ENCODE data around the gene ANKRD33B.

ANKRD33B gene

DNA sequence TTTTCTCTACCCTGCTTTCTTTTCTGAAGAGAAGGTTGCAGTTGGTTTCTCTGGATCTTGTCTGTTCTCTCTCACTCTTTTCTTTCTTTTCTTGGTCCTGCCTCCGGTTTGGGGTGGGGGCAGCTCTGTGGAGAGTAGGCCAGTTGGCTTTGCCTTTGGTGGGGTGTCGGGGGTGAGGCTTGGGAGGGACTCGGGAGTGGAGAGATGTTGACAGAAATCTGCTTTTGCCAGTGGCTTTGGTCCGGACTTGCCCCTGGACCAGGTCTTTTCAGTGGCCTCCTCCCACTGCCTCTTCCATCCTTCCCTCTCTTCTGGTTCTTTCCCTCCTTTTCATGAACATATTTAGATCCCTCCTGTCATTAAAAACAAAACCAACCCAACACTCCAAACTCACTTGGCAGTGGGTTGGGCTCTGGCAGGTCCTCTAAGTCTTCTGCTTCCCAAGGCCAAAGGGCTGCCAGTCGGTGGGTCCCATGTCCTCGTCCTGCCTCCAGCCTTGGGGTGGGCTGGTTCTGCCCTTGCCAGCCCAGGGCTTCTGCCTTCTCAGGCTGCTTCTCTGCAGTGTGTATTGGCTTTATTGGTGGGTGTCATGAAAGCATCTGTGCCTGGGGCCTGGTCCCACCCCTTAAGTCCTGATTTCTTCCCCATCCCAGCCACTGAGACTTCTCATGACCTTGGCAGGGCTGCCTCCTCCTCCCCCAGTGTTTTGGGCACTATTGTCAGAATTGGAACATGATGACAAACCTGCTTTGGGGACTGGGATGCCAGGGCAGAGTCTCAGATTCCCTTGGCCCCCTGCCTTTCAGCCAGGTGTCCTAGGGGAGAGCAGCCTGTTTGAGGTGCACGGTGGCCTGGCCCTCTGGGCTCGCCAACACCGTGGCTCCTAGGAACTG lies 16.9 kb downstream of the ANKRD33B start:
- DNase-seq, result no peak

DNA sequence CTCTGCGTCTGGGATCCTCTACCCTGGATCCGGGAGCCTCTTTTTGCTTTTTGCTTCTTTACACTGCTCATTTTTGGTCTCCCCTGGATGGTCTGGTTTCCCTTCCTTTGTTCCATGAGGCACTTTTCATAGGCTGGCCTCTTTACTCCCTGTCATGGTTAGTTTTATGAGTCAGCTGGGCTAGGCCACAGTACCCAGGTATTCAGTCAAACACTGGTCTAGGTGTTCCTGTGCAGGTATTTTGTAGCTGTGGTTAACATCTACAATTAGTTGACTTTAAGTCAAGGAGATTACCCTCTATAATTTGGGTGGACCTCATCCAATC lies 17.5 kb downstream of the ANKRD33B start:
- no peak for DNase-seq

DNA sequence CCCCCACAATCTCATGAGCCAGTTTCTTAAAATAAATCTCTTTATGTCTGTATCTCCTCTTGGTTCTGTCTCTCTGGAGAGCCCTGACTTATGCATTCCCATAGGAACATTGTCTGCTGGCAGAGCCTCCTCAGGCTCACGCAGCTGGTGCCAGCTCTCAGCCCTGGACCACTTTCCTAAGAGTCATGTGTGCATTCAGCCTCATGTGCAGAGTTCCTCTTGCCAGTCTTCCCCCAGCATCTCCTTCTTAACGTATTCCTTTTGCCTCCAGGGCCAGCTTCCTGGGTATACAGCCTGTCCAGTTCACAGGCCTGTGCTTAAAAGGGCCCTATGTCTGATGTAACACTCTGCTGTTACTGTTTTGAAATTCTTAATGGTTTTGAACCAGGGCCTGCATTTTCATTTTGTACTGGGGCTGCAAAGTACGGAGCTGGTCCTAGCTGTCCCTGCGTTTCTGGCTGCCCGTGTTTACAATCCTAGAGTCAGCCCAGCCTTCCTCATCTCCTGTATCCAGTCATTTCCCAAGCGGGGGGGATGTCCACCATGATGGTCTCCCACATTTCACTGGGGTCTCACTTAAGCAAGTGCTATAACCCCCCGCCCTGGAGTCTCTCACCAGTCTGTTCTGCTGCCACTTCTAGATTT lies 18.1 kb downstream of the ANKRD33B start:
- DNase-seq, result no peak

DNA sequence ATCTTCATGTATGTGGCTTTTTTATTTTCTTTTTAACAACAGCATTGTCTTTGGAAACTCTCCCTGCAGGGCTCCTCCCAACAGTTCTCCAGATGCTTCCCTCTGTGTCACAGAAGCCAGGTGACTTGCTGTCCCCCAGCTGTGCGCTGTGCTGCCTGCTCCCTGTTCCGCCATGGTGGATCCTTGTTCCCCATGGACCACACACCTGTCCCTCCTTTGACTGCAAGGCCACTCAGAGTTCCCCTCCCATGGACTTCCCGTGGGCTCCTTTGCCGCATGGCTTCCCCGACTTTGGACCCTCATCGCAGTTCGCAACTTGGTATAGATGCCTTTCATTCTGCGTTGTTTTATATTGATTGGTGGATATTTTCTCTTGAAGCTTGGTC lies 18.6 kb downstream of the ANKRD33B start:
- DNase-seq, result no peak

DNA sequence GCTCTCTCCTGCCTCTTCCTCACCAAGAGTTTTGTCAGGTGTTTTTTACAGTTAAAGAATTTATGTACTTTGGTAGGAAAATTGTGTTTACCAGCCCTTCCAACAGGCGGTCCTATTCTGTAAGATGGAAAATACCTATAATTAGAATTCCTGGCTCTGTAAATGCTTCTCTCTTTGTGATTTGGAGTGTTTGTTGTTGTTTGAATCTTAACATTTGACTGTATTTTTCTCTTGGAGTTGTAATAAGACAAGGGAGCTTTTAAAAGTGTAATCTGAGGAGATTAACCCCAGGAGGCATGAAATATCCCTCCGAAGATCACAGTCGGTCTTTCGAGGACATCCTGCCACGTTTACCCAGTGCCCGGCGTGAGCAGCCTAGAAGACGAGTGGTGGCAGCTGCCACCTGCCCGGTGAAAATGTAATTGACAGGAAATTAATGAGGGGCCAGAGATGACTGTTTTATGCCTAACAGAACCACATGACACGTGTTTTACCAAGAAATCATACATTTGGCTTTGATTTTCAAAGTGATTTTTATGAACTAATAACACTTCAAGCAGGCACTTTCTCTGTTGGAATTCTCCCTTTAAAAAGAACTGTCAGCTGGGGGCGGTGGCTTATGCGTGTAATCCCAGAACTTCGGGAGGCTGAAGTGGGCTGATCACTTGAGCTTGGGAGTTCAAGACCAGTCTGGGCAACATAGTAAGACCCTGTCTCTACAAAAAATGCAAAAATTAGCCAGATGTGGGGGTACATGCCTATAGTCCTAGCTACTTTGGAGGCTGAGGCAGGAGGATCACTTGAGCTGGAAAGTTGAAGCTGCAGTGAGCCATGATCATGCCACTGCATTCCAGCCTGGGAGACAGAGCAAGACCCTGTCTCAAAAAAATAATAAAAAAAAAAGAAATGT lies 20.0 kb downstream of the ANKRD33B start:
- no peak for DNase-seq

DNA sequence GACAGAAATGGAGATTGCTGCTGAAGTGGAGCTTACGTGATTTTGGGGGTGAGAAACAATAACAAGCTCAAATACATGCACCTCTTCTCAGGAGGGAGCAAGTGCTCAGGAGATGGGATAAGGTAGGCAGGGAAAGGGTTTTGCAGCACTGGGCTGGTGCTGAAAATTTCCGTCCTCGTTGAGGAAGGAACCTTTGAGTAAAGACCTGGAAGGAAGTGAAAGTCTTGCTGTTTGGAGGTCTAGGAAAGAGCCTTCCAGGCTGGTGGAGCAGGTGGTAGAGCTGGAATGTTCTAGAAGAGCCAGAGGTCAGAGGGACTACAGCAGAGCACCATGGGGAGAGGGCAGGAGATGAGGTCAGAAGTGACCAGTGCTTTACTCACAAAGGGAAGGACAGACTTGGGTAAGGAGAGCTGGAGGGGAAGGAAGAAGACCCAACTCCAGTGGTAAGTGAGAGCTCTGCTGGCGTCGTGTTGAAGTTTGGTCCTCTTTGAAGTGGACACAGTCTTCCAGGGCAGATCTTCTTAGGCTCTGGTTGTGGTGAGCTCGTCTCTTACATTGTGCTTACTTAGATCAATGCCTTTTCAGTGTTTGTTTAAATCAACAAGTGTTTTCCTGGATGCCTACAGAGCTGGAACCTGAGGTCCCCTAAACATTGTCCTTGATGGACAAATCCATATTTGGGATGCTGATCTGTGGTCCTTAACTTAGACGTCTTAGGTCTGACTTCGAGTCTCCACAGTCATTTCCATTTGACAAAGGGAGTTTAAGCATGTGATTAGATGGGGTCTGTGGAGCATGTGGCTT lies 21.0 kb downstream of the ANKRD33B start:
- DNase-seq, result no peak

DNA sequence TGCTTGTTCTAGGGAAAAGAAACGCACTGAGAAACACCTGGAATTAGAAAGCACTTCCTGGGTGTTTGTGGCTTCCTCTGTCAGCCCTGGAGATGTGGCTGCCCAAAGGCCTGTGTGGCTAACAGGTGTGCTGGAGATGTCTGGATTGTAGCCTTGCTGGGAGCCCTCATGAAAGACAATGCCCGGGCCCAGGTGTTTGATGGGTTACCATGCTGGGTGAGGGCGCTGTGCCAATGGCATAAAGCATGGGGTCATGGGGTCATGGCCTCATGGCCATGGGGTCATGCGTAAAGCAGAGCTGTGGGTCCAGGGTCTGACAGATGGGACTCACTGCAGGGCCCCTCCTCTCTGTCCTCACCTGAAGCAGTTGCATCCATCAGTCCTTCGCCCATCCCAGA lies 21.6 kb downstream of the ANKRD33B start:
- no peak for DNase-seq

DNA sequence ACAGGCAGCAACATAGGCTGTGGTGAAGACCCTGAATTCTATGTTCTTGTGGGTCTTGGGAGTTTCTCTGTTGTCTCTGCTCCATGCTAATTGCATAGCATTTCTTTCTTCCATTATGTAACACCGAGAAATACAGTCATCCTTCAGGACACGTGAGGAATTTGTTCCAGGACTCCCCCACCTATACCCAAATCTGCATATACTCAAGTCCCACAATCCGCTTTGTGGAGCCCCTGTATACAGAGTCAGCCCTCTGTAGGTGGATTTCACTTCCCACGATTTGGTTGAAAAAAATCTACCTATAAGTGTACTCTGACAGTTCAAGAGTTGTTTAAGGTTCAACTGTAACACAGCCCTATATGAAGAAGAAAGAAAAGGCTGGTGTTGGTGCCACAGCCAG lies 22.1 kb downstream of the ANKRD33B start:
- DNase-seq, result no peak

DNA sequence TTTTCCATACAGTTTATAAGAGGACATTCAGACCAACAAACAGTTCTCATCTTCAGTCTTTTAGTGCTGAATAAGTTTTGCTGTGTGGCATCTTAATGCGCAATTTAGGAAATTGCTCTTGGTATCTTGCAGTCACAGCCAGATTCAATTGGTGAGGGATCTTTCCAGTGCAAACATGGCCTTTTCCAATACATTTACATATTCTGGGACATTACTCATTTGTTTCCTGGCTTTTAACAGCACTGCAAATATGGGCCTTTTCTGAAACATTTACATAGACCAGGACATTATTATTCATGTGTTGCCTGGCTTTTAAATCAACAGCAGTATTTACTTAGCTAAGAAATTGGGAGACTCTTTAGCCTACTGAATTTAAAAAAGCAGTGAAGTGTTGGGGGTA lies 22.7 kb downstream of the ANKRD33B start:
- DNase-seq, result no peak

DNA sequence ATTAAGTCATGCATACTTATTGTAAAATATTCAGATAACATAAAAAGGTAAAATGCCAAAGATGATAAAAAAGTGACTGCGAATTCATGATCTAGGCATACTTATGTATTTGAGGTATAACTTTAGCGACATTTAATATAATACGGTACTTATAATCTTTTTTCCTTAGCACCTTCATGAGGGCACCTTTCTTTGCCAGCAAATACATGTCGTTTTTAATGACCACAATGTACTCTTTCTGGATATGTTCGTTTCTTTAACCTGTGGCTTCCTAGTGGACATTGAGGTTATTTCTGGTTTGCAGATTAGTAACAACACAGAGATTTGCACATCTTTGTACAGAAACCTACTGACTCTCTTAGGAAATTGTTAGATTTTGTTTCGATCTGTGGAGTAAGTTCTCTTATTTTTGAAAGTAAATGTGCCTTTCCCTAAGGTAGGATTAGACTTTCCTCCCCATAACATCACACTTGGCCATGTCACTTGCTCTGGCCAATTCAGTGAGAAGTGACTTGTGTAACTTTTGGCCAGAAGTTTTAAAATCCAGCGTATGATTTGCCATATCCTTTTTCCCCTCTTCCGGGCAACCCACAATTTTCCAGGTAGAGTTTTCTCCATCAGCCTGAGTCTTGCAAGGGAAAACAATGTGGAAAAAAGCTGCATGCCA lies 24.4 kb downstream of the ANKRD33B start:
- no peak for DNase-seq

DNA sequence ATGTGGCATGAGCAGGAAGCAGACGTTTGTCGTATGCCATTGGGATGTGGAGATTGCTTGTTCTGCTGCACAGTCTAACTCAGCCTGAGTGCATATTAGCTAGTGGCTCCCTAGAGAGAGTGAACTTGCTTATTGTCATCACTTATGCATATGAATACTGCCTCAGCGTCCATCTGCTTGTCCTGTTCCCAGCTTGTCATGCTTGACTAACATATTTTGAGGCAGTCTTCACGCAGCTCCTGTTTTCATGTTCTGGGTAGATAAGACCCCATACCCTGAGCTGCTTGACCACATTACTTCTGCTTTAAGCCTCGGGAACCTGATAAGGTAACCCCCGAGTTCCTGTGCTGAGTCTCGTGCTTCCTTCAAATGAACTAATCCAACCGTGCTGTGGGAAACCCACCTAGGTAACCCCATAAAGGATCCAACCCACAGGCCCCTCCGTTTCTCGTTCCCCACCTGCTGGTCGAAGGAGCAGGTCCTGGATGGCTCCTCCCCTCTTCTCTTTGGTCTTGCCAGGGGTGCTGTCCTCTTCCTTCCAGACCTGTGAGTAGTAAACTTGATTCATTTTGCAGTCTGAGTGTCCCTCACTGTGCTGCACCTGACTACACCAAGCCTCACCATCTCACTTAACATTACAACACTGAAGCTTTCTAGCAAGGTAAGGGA lies 25.0 kb downstream of the ANKRD33B start:
- no peak for DNase-seq

DNA sequence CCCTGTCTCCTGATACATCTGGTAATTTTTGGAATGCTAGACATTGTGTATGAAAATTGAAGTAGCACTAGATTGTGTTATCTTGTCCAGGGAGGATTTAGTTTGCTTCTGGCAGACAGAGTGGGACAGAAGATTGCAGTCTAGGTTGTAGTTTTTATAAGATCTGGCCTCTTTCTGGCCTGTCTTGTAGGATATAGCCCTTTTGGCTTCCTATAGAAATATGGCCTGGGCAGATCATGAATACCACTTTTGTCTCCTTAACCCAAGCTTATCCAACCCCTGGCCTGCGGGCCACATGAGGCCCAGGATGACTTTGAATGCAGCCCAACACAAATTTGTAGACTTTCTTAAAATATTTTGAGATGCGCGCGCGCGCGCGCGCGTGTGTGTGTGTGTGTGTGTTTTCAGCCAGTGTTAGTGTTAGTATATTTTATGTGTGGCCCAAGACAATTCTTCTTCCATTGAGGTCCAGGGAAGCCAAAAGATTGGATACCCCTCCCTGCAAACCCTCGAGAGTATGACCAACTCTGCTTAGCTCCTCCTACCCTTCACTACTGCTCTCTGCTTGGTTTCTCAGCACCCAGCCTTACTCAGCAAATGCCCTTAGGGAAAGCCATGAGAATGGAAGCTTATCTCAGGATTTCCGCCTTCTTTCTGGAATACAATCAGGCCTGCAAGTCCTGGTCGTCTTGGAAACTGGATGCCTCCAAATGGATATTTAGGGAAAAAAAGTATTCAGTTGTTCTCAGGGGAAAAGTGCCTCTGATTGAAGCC lies 26.5 kb downstream of the ANKRD33B start:
- no peak for DNase-seq

DNA sequence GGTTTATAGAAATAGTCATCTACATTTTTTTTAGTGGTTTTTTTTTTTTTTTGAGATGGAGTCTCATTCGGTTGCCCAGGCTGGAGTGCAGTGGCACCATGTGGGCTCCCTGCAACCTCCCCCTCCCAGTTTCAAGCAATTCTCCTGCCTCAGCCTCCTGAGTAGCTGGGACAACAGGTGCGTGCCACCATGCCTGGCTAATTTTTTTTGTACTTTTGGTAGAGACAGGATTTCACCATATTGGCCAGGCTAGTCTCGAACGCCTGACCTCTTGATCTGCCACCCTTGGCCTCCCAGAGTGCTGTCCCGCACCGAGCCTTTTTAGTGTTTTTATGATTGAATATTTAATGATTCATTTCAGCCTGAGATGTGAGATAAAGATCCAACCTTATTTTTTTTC lies 27.3 kb downstream of the ANKRD33B start:
- no peak for DNase-seq

DNA sequence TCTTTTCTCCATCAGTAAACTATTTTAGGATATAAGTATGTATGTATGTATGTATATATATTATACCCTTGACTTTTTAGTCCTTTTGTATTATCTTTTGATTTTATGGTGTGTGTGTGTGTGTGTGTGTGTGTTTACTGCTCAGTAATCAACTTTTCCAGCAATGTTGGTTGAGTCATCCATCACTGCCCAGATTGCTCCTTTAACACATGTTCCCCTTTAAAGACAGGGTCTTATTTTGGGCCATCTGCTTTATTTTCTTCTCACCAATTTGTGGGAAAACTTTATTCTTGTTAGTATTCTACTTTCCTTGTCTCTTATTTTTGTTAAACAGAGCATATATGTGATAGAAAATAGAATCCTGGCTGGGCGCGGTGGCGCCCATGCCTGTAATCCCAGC lies 28.1 kb downstream of the ANKRD33B start:
- DNase-seq, result no peak

DNA sequence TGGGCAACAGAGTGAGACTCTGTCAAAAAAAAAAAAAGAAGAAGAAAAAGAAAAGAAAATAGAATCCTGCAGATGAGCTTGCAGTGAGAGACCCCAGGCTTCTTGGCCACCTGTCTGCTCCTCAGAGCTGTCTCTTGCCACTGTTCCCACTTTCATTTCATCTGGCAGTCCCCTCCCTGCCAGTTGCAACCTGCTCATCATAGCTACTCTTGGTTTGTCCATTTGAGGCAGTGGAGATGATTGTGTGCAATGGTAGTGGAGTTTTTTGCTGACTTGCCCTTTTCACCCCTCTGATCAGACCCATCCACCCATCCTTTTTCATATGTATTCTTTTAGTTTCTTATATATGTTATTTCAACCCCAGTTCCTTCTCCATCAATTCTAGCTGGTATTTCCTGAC lies 28.7 kb downstream of the ANKRD33B start:
- DNase-seq, result no peak

DNA sequence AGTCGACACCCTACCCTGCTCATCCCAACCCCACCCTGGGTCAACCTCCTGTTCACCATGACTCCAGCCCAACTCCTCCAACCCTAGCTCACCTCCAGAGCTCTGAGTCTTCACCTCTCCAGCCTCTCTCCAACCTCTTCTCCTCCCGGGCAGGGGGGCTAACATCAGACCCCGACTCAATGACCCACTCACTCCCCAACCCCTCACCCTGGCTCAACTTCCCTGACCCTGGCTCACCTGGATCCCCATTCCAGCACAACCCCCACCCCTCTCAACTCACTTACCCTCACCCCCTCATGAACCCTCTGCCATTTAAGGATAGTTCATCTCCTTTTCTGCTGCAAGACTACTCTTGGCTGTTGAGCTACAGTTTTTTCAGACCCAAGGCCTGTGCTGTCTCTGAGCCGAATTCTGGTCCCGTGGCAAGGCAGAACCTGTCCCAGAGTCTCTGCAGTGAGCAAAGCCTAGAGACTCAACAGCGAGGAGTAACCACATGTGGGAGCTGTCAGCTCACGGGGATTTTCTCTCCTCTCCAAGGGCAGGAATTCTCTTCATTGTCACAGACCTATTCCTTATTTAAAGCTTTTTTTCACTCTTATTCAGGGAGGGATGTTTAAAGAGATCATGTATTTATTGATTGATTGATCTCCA lies 29.8 kb downstream of the ANKRD33B start:
- no peak for DNase-seq

DNA sequence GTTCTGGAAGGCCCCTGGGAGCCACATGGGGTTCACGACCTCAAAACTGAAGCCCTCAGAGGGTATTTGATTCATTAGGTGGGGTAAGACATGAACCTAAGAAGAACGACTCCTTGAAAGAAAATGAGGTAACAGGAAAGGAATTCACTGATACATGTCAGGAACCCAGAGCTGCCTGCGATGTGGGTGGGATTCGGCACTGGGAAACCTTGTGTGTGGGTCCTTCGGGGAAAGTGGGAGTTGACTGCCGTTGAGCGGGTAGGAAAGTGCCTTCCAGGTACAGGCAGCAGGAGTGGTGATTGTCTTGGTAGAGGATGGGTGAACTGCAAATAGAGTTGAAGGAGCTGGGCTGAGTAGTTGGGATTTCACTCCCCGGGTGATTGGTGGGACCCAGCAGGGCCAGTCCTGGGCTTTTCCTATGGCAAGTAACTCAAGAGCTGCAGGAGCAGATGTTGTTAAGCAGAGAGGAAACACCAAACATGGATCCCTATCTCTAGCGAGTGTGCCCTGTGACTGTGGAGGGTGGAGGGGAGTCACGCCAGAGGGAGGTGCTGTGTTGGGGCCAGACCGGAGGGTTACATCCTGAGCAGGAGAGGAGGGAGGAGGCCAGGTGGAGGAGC lies 30.8 kb downstream of the ANKRD33B start:
- peak; percentile 22 for DNase-seq

DNA sequence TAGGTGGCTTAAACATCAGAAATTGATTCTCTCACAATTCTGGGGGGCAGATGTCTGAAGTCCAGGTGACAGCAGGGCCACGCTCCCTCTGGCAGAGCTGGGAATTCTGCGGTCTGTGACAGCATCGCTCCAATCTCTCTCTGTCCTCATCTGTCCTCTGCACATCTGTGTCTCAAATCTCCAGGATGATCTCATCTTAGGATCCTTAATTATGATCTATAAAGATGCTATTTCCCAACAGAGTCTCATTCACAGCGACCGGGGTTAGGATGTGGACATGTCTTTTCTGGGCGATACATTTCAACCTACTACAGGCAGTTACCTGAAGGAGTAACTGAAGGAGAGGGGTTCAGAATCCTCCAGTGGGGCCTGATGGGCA lies 31.4 kb downstream of the ANKRD33B start:
- DNase-seq, result peak; percentile 39

DNA sequence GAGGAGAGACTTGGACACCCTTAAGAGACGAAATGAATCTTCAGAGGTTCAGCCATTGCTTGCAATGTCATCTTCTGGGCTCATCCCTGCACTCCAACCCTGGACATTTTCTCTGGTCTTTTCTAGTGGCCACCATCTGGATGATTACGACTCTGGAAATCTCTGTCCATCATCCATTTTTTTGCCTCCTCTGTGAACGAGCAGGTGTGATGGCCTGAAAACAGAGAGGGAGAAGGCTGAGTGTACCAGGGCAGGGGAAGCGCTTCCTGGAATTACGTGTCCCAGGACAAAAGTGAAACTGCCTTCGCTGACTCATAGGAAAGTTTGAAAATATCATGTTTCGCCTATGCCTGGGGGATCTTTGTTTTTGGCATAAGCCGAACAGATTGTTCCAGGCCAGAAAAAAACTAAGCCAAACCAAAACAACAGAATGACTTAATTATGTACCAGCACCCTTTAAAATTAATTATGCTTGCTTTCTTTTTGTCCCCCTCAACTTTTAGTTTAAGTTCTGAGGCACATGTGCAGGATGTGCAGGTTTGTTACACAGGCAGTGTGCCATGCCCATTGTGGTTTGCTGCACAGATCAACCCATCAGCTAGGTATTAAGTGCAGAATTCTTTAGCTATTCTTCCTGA lies 31.9 kb downstream of the ANKRD33B start:
- DNase-seq, result peak; percentile 83

All from HCEC 1CT (cell line).